Left lung (tissue), 10 donors: ENCODE results near the gene ING5. TPM values are rescaled to one million over a fixed set of nuclear protein-coding genes. Genes with fewer than 3 reads are reported as not detected.
A peak's percentile ranks its signal among the peaks of the same experiment; 100 is the strongest.

Experiments used
- ATAC-seq: fragments of 200-7000 bp; cut with Tn5 transposase; one replicate; pipeline ENCODE4 v1.9.1; 2020; ENCODE audit warnings: moderate library complexity
- DNase-seq, 4 donors: peaks; one replicate each; pipeline ENCODE4 v3.0.0-alpha.2; 2013 to 2020
- H3K27ac ChIP-seq, 2 donors: fragments of 200-600 bp; sonication (generic) in 1 of 2; one replicate each; pipeline versions ENCODE4 v1.5.0 to v1.8.0; 2020 to 2021
- H3K27me3 ChIP-seq, 2 donors: fragments of 200-600 bp; sonication (generic) in 1 of 2; one replicate each; pipeline versions ENCODE4 v1.5.0 to v1.8.0; 2020 to 2021
- H3K36me3 ChIP-seq, 2 donors: fragments of 200-600 bp; sonication (generic) in 1 of 2; one replicate each; pipeline versions ENCODE4 v1.5.0 to v1.8.0; 2020 to 2021
- H3K4me1 ChIP-seq, 2 donors: fragments of 200-600 bp; one replicate each; pipeline ENCODE4 v1.8.0; 2021
- H3K4me3 ChIP-seq, 2 donors: fragments of 200-600 bp; sonication (generic) in 1 of 2; one replicate each; pipeline versions ENCODE4 v1.5.0 to v1.8.0; 2020 to 2021; ENCODE audit warnings: mild to moderate bottlenecking in 1 of 2
- H3K9me3 ChIP-seq, 2 donors: fragments of 200-600 bp; sonication (generic) in 1 of 2; one replicate each; pipeline versions ENCODE4 v1.5.0 to v1.8.0; 2020 to 2021
- CTCF ChIP-seq, 2 donors: fragments of 200-600 bp; sonication (generic) in 1 of 2; IDR thresholded peaks; one replicate each; pipeline versions ENCODE4 v1.5.0 to v1.8.0; 2021; ENCODE audit warnings: antibody characterized with exemption in 2 of 2
- intact Hi-C, 2 donors: fragments of 100-400 bp; cut with DNase I; formaldehyde crosslinking; loops; one replicate each; pipeline versions ENCODE4 v1.11.2 to v1.14.2; 2022
- polyA plus RNA-seq, 6 donors: library from polyadenylated mRNA; unstranded; fragments of 120-200 nt; gene quantifications; one replicate each; pipeline ENCODE4 v1.2.1, GENCODE V29; 2013; ENCODE audit not compliant: insufficient read length in 6 of 6
- total RNA-seq, 2 donors: library from RNA; stranded (reverse); fragmentation: NEBNext Ultra II Directional; extraction: Animal tissue kit (Norgen Biotek cat#: 25700); gene quantifications; one replicate each; pipeline ENCODE4 v1.2.1, GENCODE V29; 2021
- donor health status: DM: no; HTN: yes; CAD: no.
- donor health status: DM: no; HTN: no; CAD: no.

ING5 gene
- total and polyA plus RNA-seq, 8 donors: 27.6 to 49.1 (median 43.9) TPM

DNA sequence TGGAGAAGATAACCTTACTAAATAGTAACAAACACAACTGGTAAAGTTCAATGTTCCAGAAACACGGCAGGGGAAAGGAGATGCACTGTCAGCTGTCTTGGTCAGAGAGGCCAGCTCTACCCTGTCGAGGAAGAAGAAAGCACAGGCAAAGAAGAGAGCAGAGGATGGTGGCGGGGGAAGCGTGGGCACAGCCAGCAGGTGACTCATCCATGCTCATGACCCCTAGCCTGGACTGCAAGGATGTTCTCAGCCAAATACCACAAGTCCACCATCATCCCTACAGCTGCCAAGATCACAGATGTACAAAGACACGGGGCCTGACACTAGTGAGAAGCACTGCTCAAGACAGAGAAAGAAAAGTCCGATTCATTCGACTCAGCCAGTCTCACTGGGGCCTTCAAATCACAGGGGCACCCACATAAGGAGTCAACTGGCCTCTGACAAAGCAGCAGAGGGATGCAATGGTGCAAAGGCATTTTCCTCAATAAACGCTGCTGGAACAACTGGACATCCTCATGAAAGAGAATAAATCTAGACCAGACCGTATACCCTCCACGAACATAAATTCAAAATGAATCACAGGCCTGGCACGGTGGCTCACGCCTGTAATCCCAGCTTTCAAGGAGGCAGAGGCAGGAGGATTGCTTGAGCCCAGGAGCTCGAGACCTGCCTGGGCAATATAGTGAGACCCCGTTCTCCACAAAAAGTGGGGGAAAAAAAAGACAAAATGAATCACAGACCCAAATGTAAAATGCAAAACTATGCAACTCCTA, 20.8 kb upstream of the ING5 start:
- Histone ChIP-seq H3K36me3 (peaks cover 0 to 54% of the 10 kb centered on the region in 2 donors), H3K27ac (no peak overlapping the region)
- ATAC-seq: peak; percentile 53

GRCh38 chr2:241686324-241686649, 15.6 kb upstream of the ING5 start:
- Histone ChIP-seq H3K4me1 (peaks cover 6 to 39% of the 10 kb centered on the region in 2 donors), H3K9me3 (no peaks in the 10 kb centered on the region), H3K36me3 (peaks cover 0 to 28% of the 10 kb centered on the region in 2 donors), H3K27me3 (no peaks in the 10 kb centered on the region), H3K4me3 (peak overlapping the region; percentile 98 to 99), H3K27ac (peak overlapping the region in 1 of 2 donors; percentile 93)
- intact Hi-C loops: no loop called here
- no peak for TF ChIP-seq CTCF (IDR thresholded peaks at IDR 0.05)
- ATAC-seq (peak; percentile 3), DNase-seq (peak in 1 of 4 donors; percentile 84)

More for the DNA sequence above, 20.8 kb upstream of the ING5 start:
- H3K4me3 ChIP-seq: no peak overlapping the region
- intact Hi-C loops: no loop called here
- DNase-seq: peak in 1 of 4 donors; percentile 24
- no peaks in the 10 kb centered on the region for H3K27me3 ChIP-seq
- TF ChIP-seq CTCF (IDR thresholded peaks at IDR 0.05): no peak
- peaks cover 0 to 8% of the 10 kb centered on the region in 2 donors for H3K4me1 ChIP-seq
- no peaks in the 10 kb centered on the region for H3K9me3 ChIP-seq

DNA sequence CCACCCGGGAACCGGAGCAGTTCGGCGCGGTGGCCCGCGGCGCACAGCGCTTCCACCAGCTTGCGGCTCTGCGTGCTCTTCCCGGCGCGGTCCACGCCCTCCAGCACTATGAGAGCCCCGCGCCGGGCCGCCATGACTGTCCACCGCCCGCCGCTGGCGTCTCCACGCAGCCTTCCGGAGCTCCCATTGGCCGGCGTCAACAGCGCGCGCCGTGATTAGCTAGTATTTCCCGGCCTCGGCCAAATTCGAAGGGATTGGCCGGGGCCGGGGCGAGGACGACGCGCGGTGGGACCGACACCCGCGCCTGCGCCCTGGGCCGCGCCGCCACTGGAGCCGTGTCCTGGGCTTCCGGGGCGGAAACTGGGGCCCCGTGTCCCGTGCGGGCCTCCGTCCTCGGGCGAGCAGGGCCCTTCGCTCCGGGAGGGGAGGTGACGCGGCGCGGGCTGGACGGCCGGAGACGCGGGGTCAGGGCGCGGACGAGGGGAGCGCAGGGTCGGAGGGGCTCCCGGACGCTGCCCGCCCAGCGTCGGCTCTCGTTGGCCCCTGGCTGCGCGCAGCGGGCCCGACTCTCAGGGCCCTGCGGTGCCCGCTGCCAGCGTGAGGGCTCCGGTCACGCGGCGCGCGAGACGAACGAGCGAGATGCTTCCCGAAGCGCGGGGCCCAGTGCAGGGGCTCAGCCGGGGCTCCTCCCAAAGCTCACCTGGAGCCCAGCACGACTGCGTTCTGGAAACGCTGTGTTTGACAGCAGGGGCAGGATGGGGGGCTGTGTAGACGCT, 15.0 kb upstream of the ING5 start, which contains the start of gene DTYMK:
DTYMK (minus strand) TSS at position 166 of the 776 bp plus-strand sequence; CDS start at position 134, 32 bp downstream.
- no peak for TF ChIP-seq CTCF (IDR thresholded peaks at IDR 0.05)
- Histone ChIP-seq H3K4me1 (peaks cover 6 to 39% of the 10 kb centered on the region in 2 donors), H3K36me3 (peaks cover 0 to 28% of the 10 kb centered on the region in 2 donors), H3K9me3 (no peaks in the 10 kb centered on the region), H3K4me3 (peak within 1 kb of the TSS; percentile 98 to 99), H3K27me3 (no peaks in the 10 kb centered on the region), H3K27ac (peak within 1 kb of the TSS; percentile 93 to 96)
- DNase-seq (peak; percentile 93 to 99 (median 96)), ATAC-seq (peak; percentile 97)
- intact Hi-C loops: no loop called here

- ATAC-seq: no peak
- TF ChIP-seq CTCF (IDR thresholded peaks at IDR 0.05): no peak
- no peak for DNase-seq
- Histone ChIP-seq H3K27me3 (no peaks in the 10 kb centered on the region), H3K9me3 (no peaks in the 10 kb centered on the region), H3K4me3 (no peak overlapping the region), H3K4me1 (peaks cover 6 to 39% of the 10 kb centered on the region in 2 donors), H3K27ac (no peak overlapping the region), H3K36me3 (peaks cover 0 to 43% of the 10 kb centered on the region in 2 donors)
- intact Hi-C loops: no loop called here
These were observed 12.5 kb upstream of the ING5 start for GRCh38 chr2:241689306-241689705.

DNA sequence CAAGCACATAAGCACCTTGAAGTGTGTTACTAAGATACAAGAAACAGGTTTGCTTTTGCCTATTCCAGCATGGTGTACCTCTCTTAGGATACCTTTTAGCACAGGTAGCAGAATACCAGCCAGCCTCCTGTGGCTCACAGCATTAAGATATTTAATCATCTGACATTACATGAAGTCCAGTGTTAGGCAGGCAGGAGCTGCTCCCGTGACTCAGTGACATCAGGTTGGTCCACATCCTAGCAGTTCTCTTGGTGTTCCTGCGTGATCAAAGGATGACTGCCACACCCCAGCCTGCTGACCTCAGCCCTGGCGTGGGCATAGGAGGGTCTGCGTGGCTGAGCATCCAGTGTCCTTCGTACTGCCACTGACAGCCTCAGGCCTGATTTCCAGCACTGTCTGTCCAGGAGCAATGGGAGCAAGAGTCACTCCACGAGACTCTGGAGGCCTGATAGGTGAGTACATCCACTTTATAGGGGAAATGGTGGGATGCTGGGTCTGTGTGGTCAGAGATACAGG, 11.6 kb upstream of the ING5 start:
- no peak overlapping the region for H3K4me3 ChIP-seq
- DNase-seq: no peak
- H3K9me3 ChIP-seq: no peaks in the 10 kb centered on the region
- intact Hi-C loops: no loop called here
- peaks cover 6 to 39% of the 10 kb centered on the region in 2 donors for H3K4me1 ChIP-seq
- no peaks in the 10 kb centered on the region for H3K27me3 ChIP-seq
- H3K27ac ChIP-seq: no peak overlapping the region
- peaks cover 0 to 53% of the 10 kb centered on the region in 2 donors for H3K36me3 ChIP-seq
- TF ChIP-seq CTCF (IDR thresholded peaks at IDR 0.05): no peak
- ATAC-seq: no peak
